Vagina (tissue), 2 donors: Measurements from ENCODE around the gene TBL3.

Source experiments
- POLR2A ChIP-seq, 2 donors: fragments of 450-650 bp; IDR thresholded peaks; one replicate each; pipeline ENCODE4 v1.6.1; 2017; ENCODE audit warnings: antibody characterized with exemption in 2 of 2, mild to moderate bottlenecking in 2 of 2, moderate library complexity in 2 of 2
- TF ChIP-seq, protein P1 (sequence below), 3 experiments: fragments of 450-650 bp in 2 of 3; fragments of 200-600 bp in 1 of 3; sonication (generic) in 1 of 3; IDR thresholded peaks; one replicate each; pipeline ENCODE4 v1.5.1; 2017 to 2019; ENCODE audit warnings: antibody characterized with exemption in 3 of 3, mild to moderate bottlenecking in 2 of 3, moderate library complexity in 2 of 3

DNA sequence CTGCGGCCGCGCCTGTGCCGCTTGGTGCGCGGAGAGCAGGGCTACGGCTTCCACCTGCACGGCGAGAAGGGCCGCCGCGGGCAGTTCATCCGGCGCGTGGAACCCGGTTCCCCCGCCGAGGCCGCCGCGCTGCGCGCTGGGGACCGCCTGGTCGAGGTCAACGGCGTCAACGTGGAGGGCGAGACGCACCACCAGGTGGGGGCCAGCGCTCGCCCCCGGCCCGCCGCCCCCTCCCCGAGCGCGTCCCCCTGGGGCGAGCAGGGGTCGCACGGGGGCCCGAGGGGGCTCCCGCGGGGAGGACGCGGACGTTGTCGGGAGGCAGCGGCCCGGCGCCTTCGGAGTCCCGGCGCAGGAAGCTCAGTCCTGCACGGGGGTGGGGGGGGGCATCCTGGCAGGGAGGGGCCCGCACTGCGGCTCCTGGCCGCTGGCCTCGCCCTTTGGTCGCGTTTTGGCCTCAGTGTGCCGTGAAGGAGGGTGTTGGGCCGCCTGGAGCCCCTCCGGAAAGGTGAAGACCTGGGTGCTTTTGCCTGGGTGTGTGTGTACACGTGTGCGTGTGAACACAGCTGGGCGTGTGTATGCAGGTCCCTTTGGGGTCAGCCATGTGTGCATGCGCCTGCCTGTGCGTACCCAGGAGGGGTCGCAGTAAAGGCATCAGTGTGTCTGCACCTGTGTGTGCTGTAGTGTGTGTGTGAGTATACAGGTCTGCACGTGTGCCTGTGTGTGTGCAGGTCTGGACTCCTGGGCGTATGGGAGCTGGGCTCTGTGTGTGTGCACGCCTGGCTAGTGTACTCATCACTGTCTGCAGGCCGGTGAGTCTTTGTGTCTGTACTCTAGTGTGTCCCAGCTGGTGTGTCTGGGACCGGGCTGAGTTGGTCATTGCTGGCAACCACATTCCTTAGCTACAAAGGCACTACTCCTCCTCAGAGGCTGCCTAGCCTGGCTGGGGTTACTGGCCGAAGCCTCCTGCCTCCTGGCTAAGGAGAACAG lies 55.5 kb downstream of the TBL3 start:
- TF ChIP-seq, protein P1, sequence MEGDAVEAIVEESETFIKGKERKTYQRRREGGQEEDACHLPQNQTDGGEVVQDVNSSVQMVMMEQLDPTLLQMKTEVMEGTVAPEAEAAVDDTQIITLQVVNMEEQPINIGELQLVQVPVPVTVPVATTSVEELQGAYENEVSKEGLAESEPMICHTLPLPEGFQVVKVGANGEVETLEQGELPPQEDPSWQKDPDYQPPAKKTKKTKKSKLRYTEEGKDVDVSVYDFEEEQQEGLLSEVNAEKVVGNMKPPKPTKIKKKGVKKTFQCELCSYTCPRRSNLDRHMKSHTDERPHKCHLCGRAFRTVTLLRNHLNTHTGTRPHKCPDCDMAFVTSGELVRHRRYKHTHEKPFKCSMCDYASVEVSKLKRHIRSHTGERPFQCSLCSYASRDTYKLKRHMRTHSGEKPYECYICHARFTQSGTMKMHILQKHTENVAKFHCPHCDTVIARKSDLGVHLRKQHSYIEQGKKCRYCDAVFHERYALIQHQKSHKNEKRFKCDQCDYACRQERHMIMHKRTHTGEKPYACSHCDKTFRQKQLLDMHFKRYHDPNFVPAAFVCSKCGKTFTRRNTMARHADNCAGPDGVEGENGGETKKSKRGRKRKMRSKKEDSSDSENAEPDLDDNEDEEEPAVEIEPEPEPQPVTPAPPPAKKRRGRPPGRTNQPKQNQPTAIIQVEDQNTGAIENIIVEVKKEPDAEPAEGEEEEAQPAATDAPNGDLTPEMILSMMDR (IDR thresholded peaks at IDR 0.05) = no peak
- TF ChIP-seq POLR2A (IDR thresholded peaks at IDR 0.05) = no peak
